Progenitor cell of endocrine pancreas (in vitro differentiated cells): ENCODE measurements around the gene NUP133. TPM values are rescaled to one million over a fixed set of nuclear protein-coding genes. Genes with fewer than 3 reads are reported as not detected.
A peak's percentile ranks its signal among the peaks of the same experiment; 100 is the strongest.

Source experiments
- DNase-seq: peaks from one replicate; pipeline ENCODE4 v3.0.0; 2021; ENCODE audit warnings: low spot score; ENCODE audit not compliant: unreplicated experiment
- H3K27ac Mint-ChIP-seq: 2 replicates; pipeline ENCODE4 v1.8.0; 2021; ENCODE audit warnings: mild to moderate bottlenecking, moderate library complexity, mixed read lengths
- H3K27me3 Mint-ChIP-seq: 2 replicates; pipeline ENCODE4 v1.8.0; 2021; ENCODE audit warnings: mixed read lengths
- H3K36me3 Mint-ChIP-seq: 2 replicates; pipeline ENCODE4 v1.8.0; 2022; ENCODE audit warnings: mixed read lengths; ENCODE audit not compliant: insufficient read depth
- H3K4me1 Mint-ChIP-seq: 2 replicates; pipeline ENCODE4 v1.8.0; 2021; ENCODE audit warnings: low read depth, mixed read lengths
- H3K4me3 Mint-ChIP-seq: 2 replicates; pipeline ENCODE4 v1.8.0; 2021; ENCODE audit warnings: low read depth, mild to moderate bottlenecking, moderate library complexity, mixed read lengths
- H3K9me3 Mint-ChIP-seq: 2 replicates; pipeline ENCODE4 v1.8.0; 2021; ENCODE audit warnings: low read depth, mixed read lengths
- CTCF ChIP-seq: fragments of 200-600 bp; sonication (generic); IDR thresholded peaks from one replicate; pipeline ENCODE4 v1.5.0; 2021; ENCODE audit warnings: antibody characterized with exemption, mild to moderate bottlenecking; ENCODE audit not compliant: unreplicated experiment
- total RNA-seq: library from RNA; stranded (reverse); gene quantifications from 2 replicates; pipeline ENCODE4 v1.2.1, GENCODE V29; 2021

Gene NUP133
- total RNA-seq, 1 donor from 2014 or later, result 53.5 TPM

DNA sequence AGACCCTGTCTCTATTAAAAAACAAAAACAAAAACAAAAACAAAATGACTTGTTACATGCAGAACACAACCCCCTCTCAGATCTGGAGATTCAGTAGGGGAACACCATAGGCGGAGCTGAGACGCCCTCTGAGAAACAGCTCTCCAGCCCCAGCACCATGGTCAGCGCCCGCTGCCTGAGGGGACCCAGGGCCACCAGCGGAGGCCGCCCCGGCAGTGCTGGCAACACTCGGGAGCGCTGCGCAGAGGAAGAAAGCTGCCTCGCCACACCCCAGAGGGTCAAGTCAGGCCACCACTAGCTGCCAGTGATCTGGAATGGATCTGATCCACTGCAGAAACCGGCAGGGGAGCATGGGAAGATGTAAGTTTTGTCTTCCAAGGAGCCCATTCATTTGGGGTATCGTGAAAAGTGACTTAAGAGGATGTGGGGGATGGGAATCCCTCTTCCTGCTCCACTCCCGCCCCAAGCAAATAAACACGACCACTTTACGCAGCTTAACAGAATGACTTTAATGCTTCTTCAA is 77.3 kb downstream of the NUP133 start:
- H3K9me3 Mint-ChIP-seq, result peaks cover 3% of the 10 kb centered on the region
- no peak for TF ChIP-seq CTCF
- no peak overlapping the region for H3K27ac Mint-ChIP-seq
- no peaks in the 10 kb centered on the region for H3K36me3 Mint-ChIP-seq
- H3K27me3 Mint-ChIP-seq, result peaks cover 58% of the 10 kb centered on the region
- H3K4me3 Mint-ChIP-seq, result no peak overlapping the region
- H3K4me1 Mint-ChIP-seq, result peaks cover 2% of the 10 kb centered on the region
- peak; percentile 80 for DNase-seq

- Mint-ChIP-seq H3K4me3 (no peak overlapping the region), H3K4me1 (no peaks in the 10 kb centered on the region), H3K27ac (no peak overlapping the region), H3K9me3 (peaks cover 6% of the 10 kb centered on the region), H3K36me3 (no peaks in the 10 kb centered on the region), H3K27me3 (peaks cover 46% of the 10 kb centered on the region)
- DNase-seq, result no peak
- no peak for TF ChIP-seq CTCF
These were observed 79.9 kb downstream of the NUP133 start for GRCh38 chr1:229428256-229428655.

DNA sequence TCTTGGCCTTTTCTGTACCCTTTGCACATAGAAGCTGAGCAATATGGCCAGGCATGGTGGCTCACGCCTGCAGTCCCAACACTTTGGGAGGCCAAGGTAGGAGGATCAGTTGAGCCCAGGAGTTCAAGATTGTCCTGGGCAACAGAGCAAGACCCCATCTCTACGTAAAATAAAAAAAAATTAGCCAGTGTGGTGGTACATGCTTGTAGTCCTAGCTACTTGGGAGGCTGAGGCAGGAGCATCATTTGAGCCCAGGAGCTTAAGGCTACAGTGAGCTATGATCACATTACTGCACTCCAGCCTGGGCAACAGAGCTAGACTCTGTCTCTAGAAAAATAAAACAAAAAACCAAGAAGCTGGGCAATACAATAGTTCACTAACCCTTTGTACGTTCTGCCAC is 80.6 kb downstream of the NUP133 start:
- H3K27me3 Mint-ChIP-seq, result peaks cover 42% of the 10 kb centered on the region
- no peak for TF ChIP-seq CTCF
- no peak overlapping the region for H3K4me3 Mint-ChIP-seq
- no peak for DNase-seq
- H3K27ac Mint-ChIP-seq, result no peak overlapping the region
- no peaks in the 10 kb centered on the region for H3K4me1 Mint-ChIP-seq
- H3K9me3 Mint-ChIP-seq, result peaks cover 6% of the 10 kb centered on the region
- H3K36me3 Mint-ChIP-seq, result no peaks in the 10 kb centered on the region

GRCh38 chr1:229425564-229426159 is 82.5 kb downstream of the NUP133 start:
- Mint-ChIP-seq H3K4me3 (no peak overlapping the region), H3K4me1 (no peaks in the 10 kb centered on the region), H3K27ac (no peak overlapping the region), H3K27me3 (peaks cover 32% of the 10 kb centered on the region), H3K36me3 (no peaks in the 10 kb centered on the region), H3K9me3 (peaks cover 3% of the 10 kb centered on the region)
- DNase-seq, result no peak
- TF ChIP-seq CTCF, result no peak

DNA sequence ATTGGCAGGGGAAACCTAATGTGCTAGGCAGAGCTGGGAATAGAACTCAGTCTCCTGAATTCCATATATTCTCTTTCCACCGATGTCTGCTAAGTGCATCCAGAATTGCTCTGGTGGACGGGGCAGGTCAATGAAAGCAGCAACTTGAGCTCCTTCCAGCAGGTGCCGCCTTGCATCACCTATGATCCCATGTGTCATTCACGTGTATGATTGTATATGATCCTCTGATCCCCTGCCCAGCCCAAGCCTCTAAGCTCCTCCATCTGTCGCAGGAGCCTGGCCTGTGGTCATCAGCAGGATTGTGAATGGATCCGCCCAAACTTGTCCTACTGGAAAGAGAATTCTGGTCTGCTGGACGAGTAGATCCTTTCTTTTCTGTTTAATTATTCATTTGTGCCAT is 87.4 kb downstream of the NUP133 start:
- H3K9me3 Mint-ChIP-seq, result peaks cover 3% of the 10 kb centered on the region
- no peaks in the 10 kb centered on the region for H3K4me1 Mint-ChIP-seq
- peaks cover 19% of the 10 kb centered on the region for H3K27me3 Mint-ChIP-seq
- no peak overlapping the region for H3K4me3 Mint-ChIP-seq
- H3K27ac Mint-ChIP-seq, result no peak overlapping the region
- TF ChIP-seq CTCF, result no peak
- no peak for DNase-seq
- H3K36me3 Mint-ChIP-seq, result no peaks in the 10 kb centered on the region
